IMR-90 (cell line): Measurements from ENCODE around the gene ZRANB3. TPM values are rescaled to one million over a fixed set of nuclear protein-coding genes. Genes with fewer than 3 reads are reported as not detected.
"Not testable (repeated sequence)": the region's sequence is repeated elsewhere in the genome, so short reads cannot be mapped to it uniquely, and the experiment has no call there.

Experiments
- ATAC-seq: fragments of 200-7000 bp; cut with Tn5 transposase; 2 replicates; pipeline ENCODE4 v1.9.1; 2020; ENCODE audit warnings: low read depth, mild to moderate bottlenecking, moderate library complexity
- BruUV-seq: library from RNA; stranded (reverse); fragments of 400-500 nt; replicated peaks from 2 replicates; lab custom pipeline; 2021; lab: Mats Ljungman, UMichigan
- CTCF ChIA-PET: fragments of 300-600 bp; formaldehyde crosslinking; extraction: SDS; loops from one replicate; lab custom pipeline; 2021; ENCODE audit warnings: antibody characterized with exemption; lab: Yijun Ruan, JAX
- POLR2A ChIA-PET: fragments of 300-600 bp; sonication (Branson Sonifier 250); formaldehyde crosslinking; loops from one replicate; lab custom pipeline; 2022; ENCODE audit warnings: antibody characterized with exemption; ENCODE audit not compliant: unreplicated experiment; lab: Charles Lee
- DNase-seq: peaks from one replicate; pipeline ENCODE4 v3.0.0; 2013
- H2AFZ ChIP-seq: replicated peaks from 2 replicates; pipeline ENCODE3; 2013; ENCODE audit warnings: low read length, mild to moderate bottlenecking; ENCODE audit not compliant: poor library complexity
- H2AK5ac ChIP-seq: 2 replicates; pipeline ENCODE4 v1.6.1; 2013; ENCODE audit warnings: low read depth, low read length, inconsistent platforms
- H2AK9ac ChIP-seq: replicated peaks from 2 replicates; pipeline ENCODE3; 2013; ENCODE audit warnings: mild to moderate bottlenecking, low read depth, low read length, moderate library complexity; ENCODE audit not compliant: poor library complexity
- H2BK120ac ChIP-seq: 2 replicates; pipeline ENCODE4 v1.6.1; 2013; ENCODE audit warnings: low read depth, low read length, inconsistent platforms
- H2BK15ac ChIP-seq: 3 replicates; pipeline ENCODE4 v1.6.1; 2013; ENCODE audit warnings: low read depth, low read length, inconsistent platforms
- H2BK20ac ChIP-seq: 2 replicates; pipeline ENCODE4 v1.6.1; 2013; ENCODE audit warnings: low read depth, mild to moderate bottlenecking, inconsistent platforms, low read length, moderate library complexity
- H2BK5ac ChIP-seq: 2 replicates; pipeline ENCODE4 v1.6.1; 2013; ENCODE audit warnings: mild to moderate bottlenecking, low read depth, low read length, inconsistent platforms; ENCODE audit not compliant: poor library complexity, severe bottlenecking
- H3K14ac ChIP-seq: replicated peaks from 2 replicates; pipeline ENCODE4 v1.6.1; 2013; ENCODE audit warnings: low read depth, low read length, inconsistent platforms
- H3K18ac ChIP-seq: 2 replicates; pipeline ENCODE4 v1.6.1; 2013; ENCODE audit warnings: low read depth, low read length, control low read depth
- H3K23ac ChIP-seq: 2 replicates; pipeline ENCODE4 v1.6.1; 2013; ENCODE audit warnings: low read depth, low read length, inconsistent platforms
- H3K27ac ChIP-seq: 2 replicates; pipeline ENCODE4 v1.5.1; 2013; ENCODE audit warnings: mild to moderate bottlenecking, control low read depth, low read length; ENCODE audit not compliant: insufficient read depth
- H3K27me3 ChIP-seq: 2 replicates; pipeline ENCODE4 v1.6.1; 2013; ENCODE audit warnings: low read length; ENCODE audit not compliant: control insufficient read depth, insufficient read depth
- H3K36me3 ChIP-seq: 2 replicates; pipeline ENCODE4 v1.6.1; 2013; ENCODE audit warnings: low read length, mixed read lengths; ENCODE audit not compliant: control insufficient read depth, insufficient read depth
- H3K4ac ChIP-seq: 2 replicates; pipeline ENCODE4 v1.6.1; 2013; ENCODE audit warnings: low read depth, low read length, inconsistent platforms
- H3K4me1 ChIP-seq: 2 replicates; pipeline ENCODE4 v1.6.1; 2013; ENCODE audit warnings: low read length, mixed read lengths; ENCODE audit not compliant: control insufficient read depth, insufficient read depth
- H3K4me2 ChIP-seq: 2 replicates; pipeline ENCODE4 v1.6.1; 2013; ENCODE audit warnings: low read depth, mild to moderate bottlenecking, control low read depth, low read length, moderate library complexity
- H3K4me3 ChIP-seq: 2 replicates; pipeline ENCODE4 v1.5.1; 2013; ENCODE audit warnings: low read depth, mild to moderate bottlenecking, control low read depth, low read length, moderate library complexity; ENCODE audit not compliant: insufficient read depth
- H3K56ac ChIP-seq: 2 replicates; pipeline ENCODE4 v1.6.1; 2013; ENCODE audit warnings: low read length, inconsistent platforms; ENCODE audit not compliant: insufficient read depth; ENCODE audit errors: extremely low read depth
- H3K79me1 ChIP-seq, 2 experiments: 2 replicates each; pipeline ENCODE4 v1.6.1; 2013; ENCODE audit warnings: low read length in 2 of 2, inconsistent platforms in 1 of 2, low read depth in 1 of 2
- H3K9ac ChIP-seq: 2 replicates; pipeline ENCODE4 v1.6.1; 2013; ENCODE audit warnings: low read depth, low read length, control low read depth
- H3K9me1 ChIP-seq: 2 replicates; pipeline ENCODE4 v1.6.1; 2013; ENCODE audit warnings: low read length, inconsistent platforms; ENCODE audit not compliant: insufficient read depth
- H3K9me3 ChIP-seq: 2 replicates; pipeline ENCODE4 v1.6.1; 2013; ENCODE audit warnings: low read length; ENCODE audit not compliant: control insufficient read depth, insufficient read depth
- H4K20me1 ChIP-seq: 2 replicates; pipeline ENCODE4 v1.6.1; 2013; ENCODE audit warnings: low read length, inconsistent platforms; ENCODE audit not compliant: insufficient read depth
- H4K5ac ChIP-seq: 2 replicates; pipeline ENCODE4 v1.6.1; 2013; ENCODE audit warnings: mild to moderate bottlenecking, low read depth, low read length, control low read depth
- H4K8ac ChIP-seq, 2 experiments: 2 replicates each; pipeline ENCODE4 v1.6.1; 2013; ENCODE audit warnings: low read depth in 2 of 2, low read length in 2 of 2, control low read depth in 1 of 2, inconsistent platforms in 1 of 2
- H4K91ac ChIP-seq: 2 replicates; pipeline ENCODE4 v1.6.1; 2013; ENCODE audit warnings: low read depth, low read length, inconsistent platforms; ENCODE audit not compliant: insufficient read depth
- WGBS, 2 experiments: methylation state at CpG; one replicate each; pipeline versions ENCODE4 v1.1.5 to v1.1.7; 2013; ENCODE audit warnings: missing lambda C conversion rate in 2 of 2; ENCODE audit not compliant: insufficient read length in 1 of 2; ENCODE audit errors: extremely low coverage in 2 of 2; 5-methylcytosine and 5-hydroxymethylcytosine counted together
- dilution Hi-C: fragments of 300-500 bp; cut with HindIII; formaldehyde crosslinking; loops from one replicate; pipeline ENCODE4 v1.14.3; 2018; ENCODE audit warnings: low sequenced_read_pairs; ENCODE audit not compliant: unreplicated experiment
- in situ Hi-C: fragments of 300-500 bp; cut with MboI; formaldehyde crosslinking; loops from 3 replicates; pipeline ENCODE4 v1.14.3; 2019; ENCODE audit warnings: low sequenced_read_pairs, inconsistent platforms, mixed read lengths
- intact Hi-C: fragments of 100-400 bp; cut with micrococcal nuclease; formaldehyde crosslinking; loops from 2 replicates; pipeline ENCODE4 v1.10.0; 2022
- polyA plus RNA-seq, 3 experiments: library from polyadenylated mRNA; depleted of rRNA; stranded (reverse); fragments of >200 nt; gene quantifications; 2 replicates each; pipeline ENCODE4 v1.2.3, GENCODE V29; 2012; ENCODE audit warnings: low replicate concordance in 1 of 3
- total RNA-seq: library from RNA; depleted of rRNA; stranded (reverse); fragments of >200 nt; gene quantifications from 2 replicates; pipeline ENCODE4 v1.2.3, GENCODE V29; 2012

Gene ZRANB3
- total and polyA plus RNA-seq, 2 of the 4 experiments (the other 2 are of a cell fraction): 3.4 to 9.3 TPM

DNA sequence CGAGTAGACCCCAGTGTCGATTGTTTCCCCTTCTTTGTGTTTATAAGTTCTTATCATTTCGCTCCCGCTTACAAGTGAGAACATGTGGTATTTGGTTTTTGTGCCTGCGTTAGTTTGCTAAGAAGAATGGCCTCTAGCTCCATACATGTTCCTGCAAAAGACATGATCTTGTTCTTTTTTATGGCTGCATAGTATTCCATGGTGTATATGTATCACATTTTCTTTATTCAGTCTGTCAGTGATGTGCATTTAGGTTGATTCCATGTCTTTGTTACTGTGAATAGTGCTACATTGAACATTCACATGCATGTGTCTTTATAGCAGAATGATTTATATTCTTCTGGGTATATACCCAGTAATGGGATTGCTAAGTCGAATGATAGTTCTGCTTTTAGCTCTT lies 95.9 kb downstream of the ZRANB3 start:
- dilution Hi-C loops, DNase-seq, H3K23ac ChIP-seq, POLR2A ChIA-PET, H2BK5ac ChIP-seq, H3K9ac ChIP-seq, H3K14ac ChIP-seq, H3K18ac ChIP-seq, H4K20me1 ChIP-seq, H3K27me3 ChIP-seq, CTCF ChIA-PET, H3K4me1 ChIP-seq, in situ Hi-C loops, H3K9me3 ChIP-seq, H2AK9ac ChIP-seq, intact Hi-C loops, H4K5ac ChIP-seq, H3K27ac ChIP-seq, H2AFZ ChIP-seq, H3K79me1 ChIP-seq, H3K36me3 ChIP-seq, H2BK20ac ChIP-seq, H4K91ac ChIP-seq, H3K4me2 ChIP-seq, H2BK120ac ChIP-seq, H3K4me3 ChIP-seq, H3K56ac ChIP-seq, BruUV-seq, H2AK5ac ChIP-seq, ATAC-seq, H3K9me1 ChIP-seq, H2BK15ac ChIP-seq, H4K8ac ChIP-seq, H3K4ac ChIP-seq: not testable (repeated sequence)
- no CpG with 5 or more reads among the region's 6 CpGs for WGBS, 2 experiments
